GM21360 (cell line): ENCODE data around the gene AKNA.
"Not testable (repeated sequence)": the region's sequence is repeated elsewhere in the genome, so short reads cannot be mapped to it uniquely, and the experiment has no call there.

Source experiments
- ATAC-seq: cut with Tn5 transposase; IDR thresholded peaks from one replicate; pipeline ENCODE4 v1.9.1; 2021; ENCODE audit warnings: mild to moderate bottlenecking, moderate library complexity; ENCODE audit not compliant: unreplicated experiment

The AKNA gene

DNA sequence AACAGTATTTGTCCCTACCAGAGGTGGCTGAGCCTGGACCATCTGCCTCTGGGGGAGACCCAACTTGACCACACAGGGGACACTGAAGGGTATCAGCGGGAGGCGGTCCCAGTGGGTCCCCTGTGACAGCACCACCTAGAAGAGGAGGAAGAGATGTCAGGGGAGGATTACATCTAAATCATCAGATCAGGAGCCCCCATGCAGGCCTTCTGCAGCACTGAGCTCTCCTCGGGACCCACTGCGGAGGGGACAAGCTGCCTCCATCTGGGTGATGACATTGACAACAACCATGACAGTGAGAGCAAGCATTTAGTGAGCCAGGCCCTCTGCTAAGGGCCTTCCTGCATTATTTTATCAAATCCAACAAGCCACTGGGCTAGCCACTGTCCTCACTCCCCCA, 45.8 kb downstream of the AKNA start:
- ATAC-seq, result no peak

DNA sequence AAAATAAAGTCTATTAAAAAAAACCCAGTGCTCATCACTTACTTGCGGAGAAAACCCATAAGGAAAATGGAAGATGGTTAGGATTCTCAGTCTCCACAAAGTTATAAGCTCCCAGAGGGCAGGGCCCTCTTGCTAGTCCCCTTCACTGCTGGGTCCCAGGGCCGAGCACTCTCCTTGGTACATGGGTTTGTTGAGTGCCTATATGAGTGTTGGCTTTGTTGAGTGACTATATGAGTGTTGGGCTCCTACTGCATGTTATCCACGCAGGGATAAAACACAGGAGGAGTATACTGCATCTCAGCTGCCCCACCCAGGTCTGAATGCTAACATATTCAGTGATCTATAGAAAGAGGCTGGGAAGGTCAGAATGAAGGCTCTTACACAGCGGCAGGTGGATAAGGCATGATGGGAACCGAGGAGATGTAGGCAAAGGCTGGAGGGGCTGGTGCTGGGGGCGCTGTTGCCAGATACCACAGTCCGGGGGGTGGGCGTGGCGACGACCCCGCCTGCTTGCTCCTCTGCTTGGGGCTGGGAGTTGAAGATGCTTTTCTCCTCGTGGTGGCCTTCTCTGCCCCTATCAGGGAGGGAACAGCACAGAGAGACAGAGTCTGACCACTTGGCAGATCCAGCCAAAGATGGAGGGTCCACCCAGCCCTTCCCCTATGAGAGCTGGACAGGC, 46.5 kb downstream of the AKNA start:
- no peak for ATAC-seq

DNA sequence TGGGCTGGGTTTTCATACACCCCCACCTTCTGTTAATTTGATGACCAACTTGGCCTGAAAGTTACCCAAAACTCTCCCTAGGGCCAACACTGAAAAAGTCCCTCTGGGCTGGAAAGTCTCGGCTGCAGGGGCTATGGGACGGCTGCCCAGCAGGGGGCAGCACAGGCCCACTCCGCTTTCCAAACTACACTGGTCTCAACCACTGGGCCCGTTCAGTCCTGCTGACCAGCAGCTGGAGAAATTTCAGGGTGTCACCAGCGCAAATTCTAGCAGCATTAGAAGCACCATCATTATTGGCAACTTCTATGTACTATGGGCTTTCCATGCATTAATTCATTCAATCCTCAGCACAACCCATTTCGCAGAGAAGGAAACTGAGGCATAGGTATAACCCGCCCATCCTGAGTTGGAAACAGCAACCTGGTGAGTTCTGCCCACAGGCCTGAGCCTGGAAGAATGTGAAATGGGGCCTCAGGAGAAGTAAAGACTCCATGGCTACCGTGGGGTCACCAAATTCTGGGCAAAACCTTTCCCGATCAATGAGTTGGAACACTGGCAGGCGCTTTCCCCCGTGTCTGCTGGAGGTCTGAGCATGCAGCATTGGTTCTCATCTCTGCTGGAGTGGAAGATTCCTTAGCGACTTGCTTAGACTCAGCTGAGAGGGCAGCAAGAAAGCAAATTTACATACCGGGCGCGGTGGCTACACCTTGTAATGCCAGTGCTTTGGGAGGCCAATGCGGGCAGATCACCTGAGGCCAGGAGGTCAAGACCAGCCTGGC, 48.5 kb downstream of the AKNA start:
- ATAC-seq, result peak; percentile 73

DNA sequence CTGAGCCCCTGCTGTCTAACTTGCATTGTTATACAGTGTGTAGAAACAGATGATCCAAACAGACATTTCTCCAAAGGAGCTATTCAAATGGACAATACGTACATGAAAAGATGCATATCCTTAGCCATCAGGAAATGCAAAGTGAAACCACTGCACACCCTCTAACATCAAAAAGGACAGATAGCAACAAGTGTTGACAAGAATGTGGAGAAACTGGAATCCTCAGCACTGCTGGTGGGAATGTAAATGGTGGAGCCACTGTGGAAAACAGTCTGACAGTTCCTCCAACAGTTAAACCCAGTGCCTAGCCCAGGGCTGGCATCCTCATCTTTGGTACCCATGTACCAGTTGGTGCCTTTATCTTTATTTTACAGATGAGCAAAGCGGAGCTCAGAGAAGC, 49.6 kb downstream of the AKNA start:
- no peak for ATAC-seq

DNA sequence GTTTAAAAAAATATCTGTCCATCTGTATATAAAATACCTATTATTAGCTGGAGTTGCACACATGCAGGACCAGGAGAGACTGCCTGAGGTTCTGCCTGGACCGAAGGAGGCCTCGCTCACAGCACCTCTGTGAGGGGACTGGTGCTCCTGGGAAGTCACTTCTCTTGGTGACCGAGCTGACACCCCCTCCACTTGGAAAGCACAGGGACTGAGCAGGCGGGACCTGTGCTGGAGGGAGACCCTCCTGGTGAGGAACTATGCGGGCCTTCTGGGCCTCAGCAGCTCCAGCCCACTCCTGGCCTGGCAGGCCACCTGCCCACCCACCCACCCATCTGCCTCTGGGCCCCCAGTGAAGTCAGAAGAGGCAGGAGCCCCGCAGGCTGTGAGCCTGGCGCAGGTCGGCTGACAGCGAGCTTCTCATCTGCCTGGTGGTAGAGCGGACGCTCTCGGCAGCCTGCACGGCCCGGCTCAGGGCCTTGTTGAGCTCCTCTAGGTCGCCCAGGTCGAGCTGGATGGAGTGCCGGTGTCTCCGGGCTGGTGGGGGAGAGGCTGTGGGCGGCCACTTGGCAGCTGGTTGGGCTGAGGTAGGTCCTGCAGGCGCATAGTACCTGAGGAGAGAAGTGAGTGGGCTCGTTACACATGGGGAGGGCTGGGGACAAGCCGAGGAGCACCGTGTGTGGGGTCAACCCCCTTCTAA, 50.9 kb downstream of the AKNA start:
- no peak for ATAC-seq

DNA sequence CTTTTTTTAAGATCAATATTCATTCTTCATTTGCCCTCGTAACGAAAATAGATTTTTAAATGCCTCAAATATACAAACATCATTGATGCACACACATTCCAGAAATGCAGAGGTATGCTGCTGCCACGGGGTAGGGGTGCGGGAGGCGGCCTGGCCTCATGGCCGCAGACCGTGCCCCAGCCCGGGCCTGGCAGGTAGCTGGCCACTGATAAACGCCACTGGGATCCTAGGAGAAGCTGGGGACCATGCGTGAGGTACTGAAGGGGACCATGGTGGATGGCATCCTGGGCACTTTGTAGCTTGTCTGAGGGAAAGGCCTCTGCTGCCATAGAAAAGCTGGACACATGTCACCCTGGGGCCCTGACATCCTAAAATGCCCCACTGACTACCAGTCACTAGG, 51.6 kb downstream of the AKNA start:
- ATAC-seq, result no peak

DNA sequence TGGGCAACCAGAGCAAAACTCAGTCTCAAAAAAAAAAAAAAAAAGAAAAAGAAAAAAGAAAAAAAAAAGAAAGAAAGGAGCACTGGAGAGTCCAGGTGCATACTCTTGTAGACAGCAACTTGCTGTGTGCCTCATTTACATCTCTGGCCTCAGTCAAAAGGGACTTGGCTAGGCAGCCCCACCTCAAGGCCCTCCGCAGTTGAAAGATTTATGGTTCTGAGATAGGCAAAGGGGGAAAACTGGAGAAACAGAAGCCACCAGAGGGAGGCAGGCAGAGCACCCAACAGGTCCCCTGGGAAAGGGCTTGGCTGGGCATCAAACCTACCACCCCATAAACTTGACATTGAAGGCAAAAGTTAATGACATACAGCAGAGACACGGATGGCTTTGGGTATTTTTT, 52.0 kb downstream of the AKNA start:
- ATAC-seq, result no peak

DNA sequence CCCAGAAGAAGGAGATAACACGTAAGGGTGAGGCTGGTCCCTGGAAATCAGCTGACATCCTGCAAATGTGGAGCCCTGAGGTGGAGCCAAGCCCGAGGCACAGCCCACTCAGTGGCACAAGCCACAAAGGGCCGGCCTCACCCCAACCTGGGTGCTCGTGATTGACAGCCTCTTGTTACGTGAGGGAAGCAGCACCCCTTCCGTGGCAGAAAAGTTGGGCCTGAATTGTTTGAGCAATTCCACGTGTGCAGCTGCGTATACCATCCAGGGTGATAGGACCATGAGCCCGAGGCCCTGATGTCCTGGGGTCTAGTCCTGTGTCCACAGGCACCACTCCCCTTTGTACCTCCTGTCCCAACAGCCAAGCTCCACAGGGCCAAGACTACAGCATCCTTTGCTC, 53.3 kb downstream of the AKNA start:
- ATAC-seq, result no peak

DNA sequence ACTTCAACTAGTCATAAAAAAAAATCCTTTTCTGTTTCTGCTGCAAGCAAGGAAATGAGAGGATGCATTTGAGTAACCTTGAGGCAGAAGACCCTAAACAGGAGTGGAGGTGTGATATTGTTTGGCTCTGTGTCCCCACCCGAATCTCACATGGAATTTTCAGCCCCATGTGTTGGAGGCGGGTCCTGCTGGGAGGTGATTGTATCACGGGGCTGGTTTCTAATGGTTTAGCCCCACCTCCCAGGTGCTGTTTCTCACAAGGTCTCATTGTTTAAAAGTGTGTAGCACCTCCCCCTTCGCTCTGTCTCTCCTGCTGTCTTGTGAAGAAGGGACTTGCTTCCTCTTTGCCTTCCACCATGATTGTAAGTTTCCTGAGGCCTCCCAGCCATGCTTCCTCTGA, 54.1 kb downstream of the AKNA start:
- not testable (repeated sequence) for ATAC-seq

DNA sequence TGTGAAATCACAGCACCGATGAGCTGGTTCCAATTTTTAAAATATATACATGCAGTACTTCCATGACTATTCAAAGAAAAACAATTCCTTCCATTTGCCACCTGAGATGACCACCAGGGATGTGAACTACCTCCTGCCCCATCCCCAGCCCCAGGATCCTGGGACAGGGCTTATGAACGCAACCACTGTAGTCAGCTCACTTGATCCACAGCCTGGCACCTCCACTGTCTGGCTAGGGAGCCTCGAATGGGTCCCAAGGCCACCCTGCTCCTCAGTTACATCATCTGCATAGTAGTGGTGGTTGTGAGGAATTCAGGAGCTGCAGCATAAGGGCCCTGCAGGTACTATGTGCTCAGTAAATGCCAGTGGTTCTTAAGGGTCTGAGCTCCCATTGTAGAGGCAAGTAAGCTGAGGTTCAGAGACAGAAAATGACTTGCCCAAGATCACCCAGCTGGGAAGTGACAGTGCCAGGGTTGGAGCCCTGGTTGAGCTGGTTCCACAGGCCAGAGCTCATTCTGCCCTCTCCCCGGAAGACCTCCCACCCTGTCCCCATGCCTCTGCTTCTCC, 55.2 kb downstream of the AKNA start:
- ATAC-seq, result not testable (repeated sequence)

DNA sequence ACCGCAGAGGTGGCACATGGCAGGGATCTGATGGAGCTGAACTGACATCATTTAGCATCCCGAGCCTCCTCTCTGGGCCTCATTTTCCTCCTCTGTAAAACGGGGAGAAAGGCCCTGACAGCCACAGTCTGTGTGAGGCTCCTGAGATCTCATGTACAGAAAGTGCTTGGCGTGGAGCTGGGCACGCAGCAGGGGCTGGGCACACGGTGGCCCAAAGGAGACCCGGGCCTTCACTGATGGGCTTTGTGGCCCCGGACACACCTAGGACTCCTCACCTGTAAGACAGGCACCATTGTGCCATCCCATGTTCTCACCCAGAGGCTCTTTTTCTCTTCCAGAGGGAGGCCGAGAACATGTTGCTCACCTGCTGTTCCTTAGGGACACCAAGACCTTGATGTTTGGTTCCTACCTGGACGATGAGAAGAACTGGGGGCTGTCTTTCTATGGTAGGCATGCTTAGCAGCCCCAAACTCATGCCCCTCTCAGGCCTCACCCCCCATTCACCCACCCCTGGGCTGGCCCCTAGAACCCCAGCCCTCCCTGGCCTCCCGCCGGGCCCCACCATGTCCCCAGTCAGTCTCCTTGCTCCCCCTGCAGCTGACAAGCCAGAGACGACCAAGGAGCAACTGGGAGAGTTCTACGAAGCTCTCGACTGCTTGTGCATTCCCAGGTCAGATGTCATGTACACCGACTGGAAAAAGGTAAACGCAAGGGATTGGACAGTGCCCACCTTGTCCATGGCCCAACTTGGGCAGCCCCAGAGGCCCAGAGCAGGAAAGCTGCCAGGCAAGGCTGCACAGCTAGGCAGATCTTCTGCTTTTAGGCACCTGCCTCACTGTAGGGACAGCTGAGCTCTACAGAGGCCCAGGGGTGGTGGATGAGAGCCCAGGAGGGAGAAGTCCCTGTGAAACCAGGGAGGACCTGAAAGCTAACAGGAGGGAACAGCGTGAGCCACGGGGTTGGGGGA, 56.3 kb downstream of the AKNA start:
- not testable (repeated sequence) for ATAC-seq

DNA sequence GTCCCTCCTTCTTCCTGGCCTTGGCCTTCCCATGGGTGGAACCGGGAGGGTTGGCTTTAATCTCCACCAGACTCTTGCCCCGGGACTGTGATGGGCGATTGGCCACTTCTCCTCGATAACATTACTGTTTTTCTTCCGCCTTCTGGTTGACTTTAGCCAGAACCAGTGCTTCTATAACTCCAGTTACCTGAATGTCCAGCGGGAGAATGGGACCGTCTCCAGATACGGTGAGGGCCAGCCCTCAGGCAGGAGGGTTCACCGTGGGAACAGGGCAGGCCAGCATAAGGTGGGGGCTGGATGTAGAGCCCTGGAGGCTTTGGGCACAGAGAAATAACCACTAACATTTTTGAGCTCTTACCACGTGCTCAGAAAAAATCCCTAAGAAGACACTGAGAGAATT, 57.1 kb downstream of the AKNA start:
- ATAC-seq, result no peak

DNA sequence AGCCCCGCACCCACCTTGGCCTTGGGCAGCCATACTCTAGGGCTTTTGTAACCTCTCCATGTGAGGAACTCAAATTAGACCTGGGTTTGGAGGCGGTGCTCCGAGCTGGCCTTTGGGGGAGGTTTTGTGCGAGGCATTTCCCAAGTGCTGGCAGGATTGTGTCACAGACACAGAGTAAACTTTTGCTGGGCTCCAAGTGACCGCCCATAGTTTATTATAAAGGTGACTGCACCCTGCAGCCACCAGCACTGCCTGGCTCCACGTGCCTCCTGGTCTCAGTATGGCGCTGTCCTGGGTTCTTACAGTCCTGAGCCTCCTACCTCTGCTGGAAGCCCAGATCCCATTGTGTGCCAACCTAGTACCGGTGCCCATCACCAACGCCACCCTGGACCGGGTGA, 58.2 kb downstream of the AKNA start, which contains the start of gene ORM2:
TSS of gene ORM2 (plus strand) at position 245 of the 398 bp plus-strand sequence. CDS start at position 281, 36 bp downstream.
- not testable (repeated sequence) for ATAC-seq

DNA sequence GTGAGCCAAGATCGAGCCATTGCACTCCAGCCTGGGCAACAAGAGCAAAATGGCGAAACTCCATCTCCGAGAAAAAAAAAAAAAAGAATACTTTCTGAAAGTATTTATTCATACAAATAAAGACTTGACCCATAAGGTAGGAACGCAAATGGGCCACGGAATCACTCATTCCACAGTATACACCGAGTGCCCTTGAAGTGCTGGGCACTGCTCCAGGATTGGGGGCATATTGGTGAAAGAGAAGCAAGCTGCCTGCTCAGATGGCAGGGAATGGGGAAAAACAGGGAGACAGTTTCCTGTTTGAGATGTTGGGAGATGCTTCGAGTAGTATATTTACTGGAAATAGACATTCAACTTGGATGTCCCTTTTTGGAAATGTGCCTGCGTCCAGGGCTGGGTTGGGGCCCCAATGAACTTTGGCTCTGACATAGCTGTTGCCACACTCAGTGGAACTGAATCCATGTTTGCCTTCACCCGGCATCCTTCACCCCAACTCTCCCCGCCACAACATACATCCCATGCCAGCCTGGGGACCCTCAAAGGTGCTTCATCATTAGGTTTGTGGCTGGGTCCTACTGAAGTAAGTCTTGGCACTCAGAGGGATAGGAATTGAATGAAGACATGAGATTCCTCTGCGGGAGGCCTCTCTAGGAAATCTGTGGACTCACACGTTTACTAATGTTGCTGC, 58.7 kb downstream of the AKNA start:
- ATAC-seq, result not testable (repeated sequence)

DNA sequence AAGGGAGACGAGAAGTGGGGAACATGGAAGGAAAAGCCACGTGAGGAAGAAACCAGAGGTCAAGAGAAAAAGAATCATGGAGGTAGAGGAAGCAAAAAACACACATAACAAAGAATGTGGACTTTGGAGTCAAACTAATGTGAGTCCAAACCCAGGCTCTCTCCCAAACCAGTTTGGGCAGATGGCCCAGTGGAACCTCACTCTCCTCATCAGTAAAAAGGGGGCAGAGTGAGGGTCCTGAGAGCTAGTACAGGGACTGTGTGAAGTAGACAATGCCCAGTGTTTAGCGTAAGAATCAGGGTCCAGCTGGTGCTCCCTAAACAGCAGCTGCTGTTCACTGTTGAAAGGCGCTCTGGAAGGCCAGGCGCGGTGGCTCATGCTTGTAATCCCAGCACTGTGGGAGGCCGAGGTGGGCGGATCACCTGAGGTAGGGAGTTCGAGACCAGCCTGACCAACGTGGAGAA, 59.4 kb downstream of the AKNA start:
- not testable (repeated sequence) for ATAC-seq

DNA sequence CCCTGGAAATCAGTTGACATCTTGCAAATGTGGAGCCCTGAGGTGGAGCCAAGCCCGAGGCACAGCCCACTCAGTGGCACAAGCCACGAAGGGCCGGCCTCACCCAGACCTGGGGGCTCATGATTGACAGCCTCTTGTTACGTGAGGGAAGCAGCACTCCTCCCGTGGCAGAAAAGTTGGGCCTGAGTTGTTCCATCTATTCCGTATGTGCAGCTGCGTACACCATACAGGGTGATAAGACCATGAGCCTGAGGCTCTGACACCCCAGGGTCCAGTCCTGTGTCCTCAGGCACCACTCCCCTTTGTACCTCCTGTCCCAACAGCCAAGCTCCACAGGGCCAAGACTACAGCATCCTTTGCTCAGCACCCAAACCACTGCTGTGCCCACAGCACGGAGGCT, 60.0 kb downstream of the AKNA start:
- no peak for ATAC-seq

DNA sequence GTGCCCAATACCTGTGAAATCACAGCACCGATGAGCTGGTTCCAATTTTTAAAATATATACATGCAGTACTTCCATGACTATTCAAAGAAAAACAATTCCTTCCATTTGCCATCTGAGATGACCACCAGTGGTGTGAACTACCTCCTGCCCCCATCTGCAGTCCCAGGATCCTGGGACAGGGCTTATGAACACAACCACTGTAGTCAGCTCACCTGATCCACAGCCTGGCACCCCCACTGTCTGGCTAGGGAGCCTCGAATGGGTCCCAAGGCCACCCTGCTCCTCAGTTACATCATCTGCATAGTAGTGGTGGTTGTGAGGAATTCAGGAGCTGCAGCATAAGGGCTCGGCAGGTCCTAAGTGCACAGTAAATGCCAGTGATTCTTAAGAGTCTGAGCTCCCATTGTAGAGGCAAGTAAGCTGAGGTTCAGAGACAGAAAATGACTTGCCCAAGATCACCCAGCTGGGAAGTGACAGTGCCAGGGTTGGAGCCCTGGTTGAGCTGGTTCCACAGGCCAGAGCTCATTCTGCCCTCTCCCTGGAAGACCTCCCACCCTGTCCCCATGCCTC, 62.0 kb downstream of the AKNA start:
- ATAC-seq, result not testable (repeated sequence)

DNA sequence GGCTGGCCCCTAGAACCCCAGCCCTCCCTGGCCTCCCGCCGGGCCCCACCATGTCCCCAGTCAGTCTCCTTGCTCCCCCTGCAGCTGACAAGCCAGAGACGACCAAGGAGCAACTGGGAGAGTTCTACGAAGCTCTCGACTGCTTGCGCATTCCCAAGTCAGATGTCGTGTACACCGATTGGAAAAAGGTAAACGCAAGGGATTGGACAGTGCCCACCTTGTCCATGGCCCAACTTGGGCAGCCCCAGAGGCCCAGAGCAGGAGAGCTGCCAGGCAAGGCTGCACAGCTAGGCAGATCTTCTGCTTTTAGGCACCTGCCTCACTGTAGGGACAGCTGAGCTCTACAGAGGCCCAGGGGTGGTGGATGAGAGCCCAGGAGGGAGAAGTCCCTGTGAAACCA, 62.8 kb downstream of the AKNA start:
- ATAC-seq, result not testable (repeated sequence)

DNA sequence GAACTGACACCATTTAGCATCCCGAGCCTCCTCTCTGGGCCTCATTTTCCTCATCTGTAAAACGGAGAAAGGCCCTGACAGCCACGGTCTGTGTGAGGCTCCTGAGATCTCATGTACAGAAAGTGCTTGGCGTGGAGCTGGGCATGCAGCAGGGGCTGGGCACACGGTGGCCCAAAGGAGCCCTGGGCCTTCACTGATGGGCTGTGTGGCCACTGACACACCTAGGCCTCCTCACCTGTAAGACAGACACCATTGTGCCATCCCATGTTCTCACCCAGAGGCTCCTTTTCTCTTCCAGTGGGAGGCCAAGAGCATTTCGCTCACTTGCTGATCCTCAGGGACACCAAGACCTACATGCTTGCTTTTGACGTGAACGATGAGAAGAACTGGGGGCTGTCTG, 63.3 kb downstream of the AKNA start:
- no peak for ATAC-seq
